HepG2 (cell line): ENCODE data around the gene C9orf50. TPM values are rescaled to one million over a fixed set of nuclear protein-coding genes. Genes with fewer than 3 reads are reported as not detected.

Source experiments
- ATAC-seq: fragments of 200-7000 bp; cut with Tn5 transposase; 3 replicates; pipeline ENCODE4 v1.9.1; 2020; ENCODE audit warnings: mild to moderate bottlenecking, moderate library complexity
- BruUV-seq: library from RNA; stranded (reverse); fragments of 400-500 nt; replicated peaks from 2 replicates; lab custom pipeline; 2021; lab: Mats Ljungman, UMichigan
- CTCF ChIA-PET: fragments of 300-600 bp; formaldehyde crosslinking; extraction: SDS; loops from one replicate; lab custom pipeline; 2021; ENCODE audit warnings: low total read pairs, inconsistent platforms, low intra/inter-chr PET ratio; lab: Yijun Ruan, JAX
- POLR2A ChIA-PET: fragments of 350-600 bp; sonication (Branson Sonifier 250); formaldehyde crosslinking; loops from one replicate; lab custom pipeline; 2020; ENCODE audit warnings: antibody characterized with exemption, inconsistent platforms; lab: Yijun Ruan, JAX
- DNase-seq: peaks from one replicate; pipeline ENCODE4 v3.0.0-alpha.2; 2015; ENCODE audit warnings: low spot score
- FAIRE-seq: peaks from 3 replicates; lab custom pipeline; 2011; peaks lifted over from hg19 to GRCh38; lab: Jason Lieb, UNC
- H2AFZ ChIP-seq: one replicate; pipeline ENCODE4 v1.6.1; 2011; ENCODE audit warnings: low read length, inconsistent platforms
- H3K27ac ChIP-seq: fragments of 300-600 bp; 3 replicates; pipeline ENCODE4 v1.8.0; 2011; ENCODE audit warnings: mixed run types, mild to moderate bottlenecking, mixed read lengths, low read length, inconsistent platforms; ENCODE audit not compliant: insufficient read depth; ENCODE audit errors: extremely low read length
- H3K27me3 ChIP-seq, 2 experiments: fragments of 200-600 bp in 1 of 2; 2 replicates in 1 of 2; 3 replicates in 1 of 2; pipeline versions ENCODE4 v1.6.0 to v1.8.0; 2011; ENCODE audit warnings: low read length in 2 of 2, mild to moderate bottlenecking in 2 of 2, moderate library complexity in 2 of 2, inconsistent platforms in 1 of 2; ENCODE audit not compliant: insufficient read depth in 2 of 2, control insufficient read depth in 1 of 2
- H3K36me3 ChIP-seq, 2 experiments: fragments of 200-600 bp in 1 of 2; replicated peaks in 1 of 2; 2 replicates in 1 of 2; 3 replicates in 1 of 2; pipeline versions ENCODE4 v1.5.1 to v1.8.0; 2011; ENCODE audit warnings: low read length in 2 of 2, inconsistent platforms in 1 of 2; ENCODE audit not compliant: insufficient read depth in 2 of 2, control insufficient read depth in 1 of 2
- H3K4me1 ChIP-seq: 2 replicates; pipeline ENCODE4 v1.5.1; 2012; ENCODE audit warnings: low read length, inconsistent platforms; ENCODE audit not compliant: insufficient read depth
- H3K4me2 ChIP-seq: 2 replicates; pipeline ENCODE4 v1.6.0; 2011; ENCODE audit warnings: low read depth, low read length, inconsistent platforms
- H3K4me3 ChIP-seq, 3 experiments: fragments of 200-600 bp in 1 of 3; sonication (generic), shearing (Covaris generic) in 1 of 3; replicated peaks in 1 of 3; 2 replicates each; pipeline ENCODE4 v1.5.1; 2011 to 2016; ENCODE audit warnings: low read length in 3 of 3, inconsistent platforms in 2 of 3, low read depth in 2 of 3, mild to moderate bottlenecking in 2 of 3, control low read depth in 1 of 3, mixed read lengths in 1 of 3; ENCODE audit not compliant: insufficient read depth in 1 of 3
- H3K79me2 ChIP-seq: one replicate; pipeline ENCODE4 v1.6.1; 2011; ENCODE audit warnings: low read length, inconsistent platforms; ENCODE audit not compliant: insufficient read depth
- H3K9ac ChIP-seq: 2 replicates; pipeline ENCODE4 v1.6.0; 2011; ENCODE audit warnings: mild to moderate bottlenecking, low read depth, low read length, inconsistent platforms; ENCODE audit not compliant: insufficient read depth
- H3K9me3 ChIP-seq: 2 replicates; pipeline ENCODE4 v1.5.1; 2012; ENCODE audit warnings: mild to moderate bottlenecking, low read length
- H4K20me1 ChIP-seq: 2 replicates; pipeline ENCODE4 v1.6.0; 2011; ENCODE audit warnings: inconsistent platforms, mild to moderate bottlenecking, low read length, moderate library complexity; ENCODE audit not compliant: insufficient read depth
- ATF7-NPFF ChIP-seq: sonication (generic); formaldehyde crosslinking; IDR thresholded peaks from 2 replicates; pipeline ENCODE4 v1.8.1; 2023; ENCODE audit warnings: mild to moderate bottlenecking, low read depth, missing genetic modification reagents, moderate library complexity
- BORCS8-MEF2B ChIP-seq: sonication (generic); formaldehyde crosslinking; IDR thresholded peaks from 2 replicates; pipeline ENCODE4 v1.8.0; 2022; ENCODE audit warnings: mild to moderate bottlenecking, missing genetic modification reagents
- BRCA1 ChIP-seq: sonication (generic); formaldehyde crosslinking; IDR thresholded peaks from 2 replicates; pipeline ENCODE4 v1.4.0; 2020; ENCODE audit warnings: missing genetic modification reagents
- CHD2 ChIP-seq: IDR thresholded peaks from 2 replicates; pipeline ENCODE4 v1.6.1; 2011; ENCODE audit warnings: low read depth, low read length, improper control_type of control experiment
- FOXC1 ChIP-seq: sonication (generic); formaldehyde crosslinking; IDR thresholded peaks from 2 replicates; pipeline ENCODE4 v1.8.0; 2022; ENCODE audit warnings: mild to moderate bottlenecking, missing genetic modification reagents, borderline replicate concordance
- GABPB1 ChIP-seq: IDR thresholded peaks from 2 replicates; pipeline ENCODE4 v1.6.1; 2016; ENCODE audit warnings: mild to moderate bottlenecking, missing genetic modification reagents, moderate library complexity, missing compliant biosample characterization
- HHEX ChIP-seq: IDR thresholded peaks from 2 replicates; pipeline ENCODE4 v1.6.1; 2016; ENCODE audit warnings: control low read depth
- MAFF ChIP-seq: IDR thresholded peaks from 2 replicates; pipeline ENCODE4 v1.6.1; 2011; ENCODE audit warnings: low read depth, low read length, improper control_type of control experiment
- NCOA5 ChIP-seq: sonication (generic); formaldehyde crosslinking; IDR thresholded peaks from 2 replicates; pipeline ENCODE4 v1.4.0; 2020; ENCODE audit warnings: missing genetic modification reagents
- NCOR1 ChIP-seq: fragments of 200-600 bp; sonication (generic); IDR thresholded peaks from 2 replicates; pipeline ENCODE4 v1.7.0; 2017; ENCODE audit warnings: antibody characterized with exemption, low read length, borderline replicate concordance
- SOX6 ChIP-seq, 2 experiments: fragments of 450-650 bp in 1 of 2; sonication (generic) in 1 of 2; formaldehyde crosslinking in 1 of 2; IDR thresholded peaks; 2 replicates each; pipeline versions ENCODE4 v1.4.0 to v1.6.1; 2017 to 2020; ENCODE audit warnings: antibody characterized with exemption in 1 of 2, mild to moderate bottlenecking in 1 of 2, missing genetic modification reagents in 1 of 2
- TBX3 ChIP-seq: fragments of 450-650 bp; IDR thresholded peaks from 2 replicates; pipeline ENCODE4 v1.6.1; 2017; ENCODE audit warnings: antibody characterized with exemption, mild to moderate bottlenecking, inconsistent platforms, borderline replicate concordance
- ZNF101 ChIP-seq: sonication (generic); formaldehyde crosslinking; IDR thresholded peaks from 2 replicates; pipeline ENCODE4 v1.4.0; 2020; ENCODE audit warnings: mild to moderate bottlenecking, low read depth, missing genetic modification reagents, borderline replicate concordance
- ZNF292 ChIP-seq: sonication (generic); formaldehyde crosslinking; IDR thresholded peaks from 2 replicates; pipeline ENCODE4 v1.8.1; 2022; ENCODE audit warnings: mild to moderate bottlenecking, low read depth, missing genetic modification reagents, borderline replicate concordance
- ZNF501 ChIP-seq: sonication (generic); formaldehyde crosslinking; IDR thresholded peaks from 2 replicates; pipeline ENCODE4 v1.5.1; 2020; ENCODE audit warnings: mild to moderate bottlenecking, moderate library complexity, missing genetic modification reagents
- ZNF609 ChIP-seq: sonication (generic); formaldehyde crosslinking; IDR thresholded peaks from 2 replicates; pipeline ENCODE4 v1.4.0; 2020; ENCODE audit warnings: mild to moderate bottlenecking, missing genetic modification reagents, borderline replicate concordance
- ZNF703 ChIP-seq: sonication (generic); formaldehyde crosslinking; IDR thresholded peaks from 2 replicates; pipeline ENCODE4 v1.5.1; 2020; ENCODE audit warnings: missing genetic modification reagents, mild to moderate bottlenecking, moderate library complexity, borderline replicate concordance
- ZSCAN21 ChIP-seq: sonication (generic); formaldehyde crosslinking; IDR thresholded peaks from 2 replicates; pipeline ENCODE4 v1.8.0; 2022; ENCODE audit warnings: mild to moderate bottlenecking, missing genetic modification reagents, moderate library complexity, borderline replicate concordance
- WGBS: methylation state at CpG from one replicate; pipeline ENCODE4 v1.1.6; 2017; ENCODE audit warnings: low lambda C conversion rate; 5-methylcytosine and 5-hydroxymethylcytosine counted together
- in situ Hi-C: cut with HindIII; loops from 2 replicates; pipeline ENCODE4 v1.10.0; 2017; ENCODE audit warnings: low pct_unique_long_range_greater_than_20kb; ENCODE audit not compliant: extremely low pct_ligation_motif_present
- intact Hi-C: fragments of 100-400 bp; cut with micrococcal nuclease; formaldehyde crosslinking; loops from one replicate; pipeline ENCODE4 v1.10.0; 2022; ENCODE audit not compliant: unreplicated experiment
- polyA plus RNA-seq, 8 experiments: library from polyadenylated mRNA; depleted of rRNA in 3 of 8; stranded (reverse) in 7 of 8; unstranded in 1 of 8; fragments of >200 nt; fragmentation: Illumina TruSeq in 4 of 8; extraction: Trizol in 4 of 8; gene quantifications; 2 replicates each; pipeline versions ENCODE4 v1.2.1 to v1.2.3, GENCODE V29; 2011 to 2016; ENCODE audit warnings: low read depth in 4 of 8, missing spikeins in 1 of 8, mixed read lengths in 1 of 8; ENCODE audit not compliant: insufficient read depth in 1 of 8
- total RNA-seq, 5 experiments: library from RNA; depleted of rRNA; stranded (reverse); fragments of >200 nt; fragmentation: Illumina TruSeq; extraction: Trizol; gene quantifications; 2 replicates each; pipeline ENCODE4 v1.2.3, GENCODE V29; 2016; ENCODE audit warnings: low read depth in 1 of 5

Gene C9orf50
- total and polyA plus RNA-seq, 2 of the 13 experiments (the other 11 are each of a cell fraction or from before 2014, with no cell fraction given): not detected

- ChIA-PET POLR2A (interaction anchor here (0.8 to 8.3 kb wide), 24 partner anchors 8 to 430 kb away, joined by 3 to 136 read pairs (median 5); partner anchors contain the start of gene IER5L), CTCF (interaction anchor here (0.9 to 1.0 kb wide), 2 partner anchors 41 to 430 kb away, joined by 3 read pairs; no protein-coding TSS in a partner anchor)
- intact Hi-C loops: loop anchor here (2.0 to 5.0 kb wide), 4 partner anchors 27 to 82 kb away; no protein-coding TSS in a partner anchor
- ATAC-seq (peak; percentile 42), FAIRE-seq (peak; percentile 72), DNase-seq (peak; percentile 56)
- BruUV-seq: TSS peak; percentile 55
- Histone ChIP-seq H2AFZ (no peak overlapping the region), H3K27ac (peak overlapping the region; percentile 80), H3K79me2 (peaks cover 20% of the 10 kb centered on the region), H3K4me1 (peaks cover 70% of the 10 kb centered on the region), H3K36me3 (no peaks in the 10 kb centered on the region; a peak in 1 of 5 replicates), H3K4me2 (peak overlapping the region; percentile 91), H3K9me3 (peaks cover 7% of the 10 kb centered on the region; the same call in 1 of the 2 replicates), H3K4me3 (peak overlapping the region; percentile 38 to 61 (median 50)), H3K9ac (peak overlapping the region; percentile 75), H4K20me1 (no peaks in the 10 kb centered on the region), H3K27me3 (no peaks in the 10 kb centered on the region; a peak in 1 of 5 replicates)
- in situ Hi-C loops: no loop called here
- 20% methylated on average over 9 of the region's 9 CpGs for WGBS
- TF ChIP-seq FOXC1 (CRISPR knock-in tag) (0 out of 2 replicates have a peak, but pooled peaks have one; percentile 36), ZNF703 (CRISPR knock-in tag) (no peak), CHD2 (no peak), BRCA1 (CRISPR knock-in tag) (no peak), ZNF101 (no peak), NCOA5 (CRISPR knock-in tag) (no peak; the same call in 1 of the 2 replicates), ZNF501 (CRISPR knock-in tag) (peak; percentile 55; the same call in 1 of the 2 replicates), SOX6 (IDR thresholded peaks at IDR 0.05) (no peak), SOX6 (CRISPR knock-in tag; IDR thresholded peaks at IDR 0.05) (0 out of 2 replicates have a peak, but pooled peaks have one; percentile 0), TBX3 (no peak), MAFF (peak; percentile 52; the same call in 1 of the 2 replicates), GABPB1 (peak; percentile 37; the same call in 1 of the 2 replicates), ATF7-NPFF (CRISPR knock-in tag) (peak; percentile 3; the same call in 1 of the 2 replicates), BORCS8-MEF2B (CRISPR knock-in tag) (0 out of 2 replicates have a peak, but pooled peaks have one; percentile 53), ZNF292 (CRISPR knock-in tag) (peak; percentile 52; the same call in 1 of the 2 replicates), ZSCAN21 (peak; percentile 24; the same call in 1 of the 2 replicates), ZNF609 (CRISPR knock-in tag) (peak; percentile 7; the same call in 1 of the 2 replicates), HHEX (CRISPR knock-in tag) (no peak), NCOR1 (no peak)
Observed at GRCh38 chr9:129569502-129570449, 51.1 kb downstream of the C9orf50 start.
